A673 (cell line): Measurements from ENCODE around the gene ITGB8.

ENCODE experiments used
- CTCF ChIP-seq: fragments of 300-800, 200-600 bp; sonication (generic); conservative IDR thresholded peaks from 2 replicates; pipeline ENCODE4 v1.5.1; 2017; ENCODE audit warnings: low read depth, mild to moderate bottlenecking, antibody characterized with exemption, low read length, moderate library complexity, mixed read lengths
- EZH2 ChIP-seq: fragments of 200-600 bp; sonication (generic); IDR thresholded peaks from 2 replicates; pipeline ENCODE4 v1.6.1; 2017; ENCODE audit warnings: borderline replicate concordance, low read depth, mild to moderate bottlenecking, mixed read lengths, antibody characterized with exemption, low read length; ENCODE audit not compliant: poor library complexity, severe bottlenecking

DNA sequence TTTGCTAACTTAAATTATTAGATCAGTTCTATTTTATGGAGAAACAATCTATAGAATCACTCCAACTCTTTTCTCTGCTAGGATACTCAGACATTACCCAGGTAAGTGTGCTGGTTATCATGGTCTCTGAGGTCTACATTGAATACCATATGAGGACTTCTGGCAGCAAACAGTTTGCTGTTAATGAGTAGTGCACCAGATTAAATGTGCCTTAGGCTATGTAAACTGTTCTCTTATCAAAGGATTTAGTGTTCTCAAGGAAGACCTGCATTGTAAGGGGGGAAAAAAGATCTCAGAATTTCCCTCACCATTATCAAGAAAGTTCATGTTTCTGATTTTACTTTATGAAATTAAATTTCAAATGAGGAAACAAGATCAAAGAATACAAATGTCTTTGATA lies 107.5 kb downstream of the ITGB8 start:
- TF ChIP-seq CTCF, result no peak
- TF ChIP-seq EZH2, result no peak
